HG03139 (cell line): ENCODE data around the gene BMF.
A peak's percentile ranks its signal among the peaks of the same experiment; 100 is the strongest.

ENCODE experiments used
- ATAC-seq: cut with Tn5 transposase; IDR thresholded peaks from one replicate; pipeline ENCODE4 v1.9.1; 2021; ENCODE audit not compliant: unreplicated experiment

Gene BMF

GRCh38 chr15:40050788-40051470 lies 57.8 kb downstream of the BMF start:
- ATAC-seq = no peak

- ATAC-seq = no peak
Observed at GRCh38 chr15:40048926-40049475, 59.7 kb downstream of the BMF start.

DNA sequence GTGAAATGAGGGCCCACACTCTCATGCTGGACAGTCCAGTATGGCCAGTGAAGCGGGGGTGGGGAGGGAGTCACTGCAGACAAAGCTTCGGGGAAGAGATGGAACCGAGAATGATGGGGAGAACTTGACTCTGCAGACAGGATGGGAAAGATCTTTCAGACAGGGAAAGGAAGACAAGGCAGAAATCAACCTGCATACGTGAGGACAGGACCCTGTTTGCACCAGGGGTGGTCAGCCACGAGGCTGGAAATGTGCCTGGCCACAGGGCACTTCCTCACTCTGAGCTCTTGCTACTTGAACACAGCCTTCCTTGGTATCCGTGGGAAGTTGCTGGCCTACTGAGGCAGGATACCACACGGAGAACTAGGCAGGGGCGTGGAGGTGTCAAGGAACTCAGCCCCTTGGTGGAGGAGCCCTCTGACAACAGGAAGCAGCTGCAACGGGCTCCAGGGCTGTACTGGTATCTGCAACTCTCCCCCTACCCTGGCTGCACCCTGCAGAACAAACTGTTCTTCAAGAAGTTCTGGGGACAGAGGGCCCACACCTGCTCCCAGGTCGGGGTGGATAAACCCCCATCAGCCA lies 60.4 kb downstream of the BMF start:
- no peak for ATAC-seq

- peak; percentile 48 for ATAC-seq
Observed at GRCh38 chr15:40047415-40048210, 61.1 kb downstream of the BMF start.

GRCh38 chr15:40046721-40047414 lies 61.8 kb downstream of the BMF start:
- ATAC-seq = no peak

- ATAC-seq = no peak
Observed at GRCh38 chr15:40045572-40046217, 63.0 kb downstream of the BMF start.

DNA sequence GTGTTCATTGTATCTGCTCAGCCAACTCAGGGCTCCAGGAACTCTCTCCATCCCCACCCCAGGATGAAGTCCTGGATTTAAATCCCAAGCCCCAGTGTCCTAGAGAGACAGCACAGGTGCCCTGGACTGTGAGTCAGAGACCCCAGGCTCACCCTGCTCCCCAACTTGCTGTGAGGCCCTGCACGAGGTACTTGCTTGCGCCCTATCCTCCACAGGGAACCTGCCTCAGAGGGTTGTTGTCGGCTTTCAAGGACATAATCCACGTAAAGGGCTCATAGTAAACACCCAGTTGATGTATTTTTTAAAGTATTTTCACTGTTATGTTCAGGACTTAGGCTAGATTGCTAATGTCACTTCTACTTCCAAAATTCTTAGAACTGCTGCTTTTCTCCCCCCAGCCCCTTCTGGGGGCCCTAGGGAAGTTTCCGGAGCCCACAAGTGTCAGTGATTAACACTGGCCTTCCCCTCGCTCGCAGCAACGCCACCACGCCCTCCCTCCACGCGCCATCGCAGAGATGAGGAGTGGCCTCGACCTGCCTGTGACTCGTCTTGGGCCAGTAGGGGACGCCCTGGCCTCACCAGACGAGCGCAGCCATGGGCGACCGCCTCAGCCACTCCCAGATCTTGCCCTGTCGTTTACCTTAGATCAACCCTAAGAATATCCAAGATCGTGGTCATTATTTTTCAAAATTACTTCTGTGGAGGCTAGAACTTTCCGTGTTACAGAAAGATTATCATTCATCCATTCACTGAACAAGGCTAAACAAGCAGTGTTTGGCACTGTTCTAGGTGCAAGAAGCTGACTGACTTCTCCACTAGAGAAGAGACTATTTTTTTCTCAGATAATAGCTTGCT lies 63.7 kb downstream of the BMF start:
- ATAC-seq = peak; percentile 60

DNA sequence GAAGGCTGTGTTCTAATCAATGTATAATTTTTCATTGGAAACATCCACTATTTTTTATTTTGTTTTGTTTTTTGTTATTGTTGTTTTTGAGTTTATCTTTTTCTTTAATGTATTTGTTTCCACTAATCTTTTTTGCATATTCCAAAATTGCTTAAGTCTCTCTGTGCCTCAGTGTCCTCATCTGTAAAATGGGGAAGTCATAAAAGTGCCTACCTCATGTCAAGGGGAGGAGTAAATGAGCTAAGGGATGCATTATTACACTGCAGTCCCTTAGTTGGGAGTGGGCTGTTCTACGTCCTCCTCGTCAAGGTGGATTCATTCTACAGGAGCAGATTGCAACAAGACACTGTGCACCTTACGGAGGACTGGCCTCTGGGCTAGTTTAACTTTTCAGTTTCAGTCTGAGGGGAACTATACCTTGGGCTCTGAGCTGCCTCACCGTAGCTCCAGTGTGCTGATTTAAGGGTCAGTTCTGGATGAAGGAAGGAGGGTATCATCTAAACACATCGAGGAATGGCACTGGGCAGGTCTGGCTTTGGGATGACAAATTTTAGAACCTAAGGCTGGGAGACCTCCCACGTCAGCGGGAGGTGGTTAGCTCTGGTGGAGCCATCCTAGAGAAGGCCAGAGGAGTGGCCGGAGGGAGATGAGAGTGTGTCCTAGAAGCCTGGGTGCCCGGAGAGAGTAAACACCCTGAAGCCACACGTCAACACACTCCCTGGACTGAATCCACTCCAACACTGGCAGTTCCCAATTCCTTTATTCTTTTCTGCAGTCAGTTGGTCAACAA lies 64.6 kb downstream of the BMF start:
- ATAC-seq = no peak

- ATAC-seq = no peak
Observed at GRCh38 chr15:40042791-40043320, 65.8 kb downstream of the BMF start.

- ATAC-seq = no peak
Observed at GRCh38 chr15:40040770-40041169, 67.9 kb downstream of the BMF start.

- no peak for ATAC-seq
Observed at GRCh38 chr15:40040293-40040635, 68.4 kb downstream of the BMF start.

DNA sequence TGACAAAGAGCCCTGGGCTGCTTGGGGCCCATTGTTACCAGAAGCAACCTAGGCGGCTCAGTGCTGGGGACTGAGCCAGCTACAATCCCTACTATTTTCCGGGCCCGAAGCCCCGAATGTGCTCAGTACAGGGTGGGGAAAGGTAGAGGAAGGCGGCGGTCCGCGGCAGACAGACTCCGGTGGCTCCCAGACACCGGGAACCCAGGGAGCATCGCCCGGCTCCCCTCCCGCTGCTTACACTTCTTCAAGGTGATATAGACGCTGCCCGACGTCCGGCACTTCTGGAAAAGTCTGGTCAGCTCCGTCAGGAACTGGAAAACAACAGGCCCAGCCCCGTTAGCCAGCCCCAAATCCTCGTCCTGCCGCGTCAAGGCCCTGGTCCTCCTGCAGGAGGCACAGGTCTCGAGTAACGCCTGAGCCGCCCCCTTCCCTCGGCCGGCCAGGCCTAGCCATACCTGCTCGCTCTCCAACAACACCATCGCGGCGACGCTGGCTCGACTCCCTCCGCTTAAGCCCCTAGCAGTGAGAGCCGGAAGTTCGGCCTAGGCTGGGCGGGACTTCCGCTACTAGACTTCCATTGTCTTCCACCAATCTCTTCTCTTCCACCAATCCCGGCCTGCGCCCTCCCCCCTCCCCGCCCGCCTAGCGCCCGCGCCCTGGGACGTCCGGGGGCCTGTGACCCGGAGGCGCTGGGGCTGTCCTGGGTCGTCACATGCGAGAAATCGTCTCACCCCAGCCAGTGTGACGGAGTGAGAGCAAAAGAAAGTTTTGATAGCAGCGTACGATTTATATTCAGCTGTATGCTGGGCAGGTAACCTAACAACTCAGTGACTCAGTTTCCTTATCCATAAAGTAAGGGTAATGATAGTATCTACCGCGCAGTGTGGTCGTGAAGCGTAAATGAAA lies 69.8 kb downstream of the BMF start, which contains the start of gene SRP14:
SRP14 (minus strand) TSS at position 544 of the 906 bp plus-strand sequence; CDS start at position 479, 65 bp downstream.
- peak; percentile 90 for ATAC-seq

DNA sequence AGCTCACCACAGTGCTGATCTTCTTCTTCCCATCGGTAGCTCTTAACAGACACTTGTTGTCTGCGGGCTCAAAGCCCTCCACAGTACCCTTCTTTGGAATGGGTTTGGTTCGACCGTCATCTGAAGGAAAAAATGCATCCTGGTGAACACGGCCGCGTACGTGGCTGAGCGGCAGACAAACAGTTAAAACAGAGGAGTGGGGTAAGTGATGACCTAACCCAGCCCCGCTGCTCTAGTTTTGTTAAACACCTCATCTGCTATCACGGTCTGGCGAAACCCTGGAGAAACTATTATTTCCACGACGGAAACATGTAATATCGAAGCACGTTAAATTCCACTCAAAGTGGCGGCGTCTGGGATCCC lies 70.4 kb downstream of the BMF start:
- no peak for ATAC-seq
